Lower leg skin (tissue), 3 donors: ENCODE results near the gene CDNF.

Source experiments
- POLR2A ChIP-seq, 2 donors: fragments of 450-650 bp; IDR thresholded peaks; one replicate each; pipeline ENCODE4 v1.6.1; 2016 to 2017; ENCODE audit warnings: antibody characterized with exemption in 2 of 2, mild to moderate bottlenecking in 1 of 2, moderate library complexity in 1 of 2
- TF ChIP-seq, protein P1 (sequence below), 3 donors: fragments of 450-650 bp; IDR thresholded peaks; one replicate each; pipeline ENCODE4 v1.5.1; 2016; ENCODE audit warnings: antibody characterized with exemption in 3 of 3, mild to moderate bottlenecking in 3 of 3, moderate library complexity in 2 of 3

DNA sequence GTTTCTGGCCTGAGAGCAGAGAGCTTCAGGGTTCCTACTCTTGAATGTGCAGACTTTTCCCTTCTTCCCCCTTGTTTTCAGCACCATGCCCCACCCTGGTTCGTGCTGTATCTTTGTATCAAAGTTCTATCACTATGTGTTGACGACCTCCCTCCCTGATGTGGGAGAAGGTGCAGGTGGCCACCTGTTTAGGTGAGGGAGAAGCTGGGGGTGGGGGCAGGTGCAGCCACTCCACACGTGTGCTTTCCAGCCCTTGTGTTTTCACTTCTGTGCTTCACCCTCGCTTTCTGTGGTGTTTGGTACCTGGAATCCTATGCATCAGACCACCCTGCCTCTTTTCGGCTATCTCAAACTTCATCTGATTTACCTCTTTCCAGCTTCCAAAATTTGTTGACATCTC, 21.2 kb upstream of the CDNF start:
- TF ChIP-seq, protein P1, sequence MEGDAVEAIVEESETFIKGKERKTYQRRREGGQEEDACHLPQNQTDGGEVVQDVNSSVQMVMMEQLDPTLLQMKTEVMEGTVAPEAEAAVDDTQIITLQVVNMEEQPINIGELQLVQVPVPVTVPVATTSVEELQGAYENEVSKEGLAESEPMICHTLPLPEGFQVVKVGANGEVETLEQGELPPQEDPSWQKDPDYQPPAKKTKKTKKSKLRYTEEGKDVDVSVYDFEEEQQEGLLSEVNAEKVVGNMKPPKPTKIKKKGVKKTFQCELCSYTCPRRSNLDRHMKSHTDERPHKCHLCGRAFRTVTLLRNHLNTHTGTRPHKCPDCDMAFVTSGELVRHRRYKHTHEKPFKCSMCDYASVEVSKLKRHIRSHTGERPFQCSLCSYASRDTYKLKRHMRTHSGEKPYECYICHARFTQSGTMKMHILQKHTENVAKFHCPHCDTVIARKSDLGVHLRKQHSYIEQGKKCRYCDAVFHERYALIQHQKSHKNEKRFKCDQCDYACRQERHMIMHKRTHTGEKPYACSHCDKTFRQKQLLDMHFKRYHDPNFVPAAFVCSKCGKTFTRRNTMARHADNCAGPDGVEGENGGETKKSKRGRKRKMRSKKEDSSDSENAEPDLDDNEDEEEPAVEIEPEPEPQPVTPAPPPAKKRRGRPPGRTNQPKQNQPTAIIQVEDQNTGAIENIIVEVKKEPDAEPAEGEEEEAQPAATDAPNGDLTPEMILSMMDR (IDR thresholded peaks at IDR 0.05), result no peak
- no peak for TF ChIP-seq POLR2A (IDR thresholded peaks at IDR 0.05)
